NOMO-1 treated with DMSO at 0.1 percent for 48 hours (cell line): ENCODE measurements around the gene SLC12A2.

Experiments used
- DNase-seq: peaks from one replicate; lab custom pipeline; 2025; ENCODE audit not compliant: unreplicated experiment; lab: John Stamatoyannopoulos, UW

SLC12A2 gene

GRCh38 chr5:128097224-128097623, 13.7 kb downstream of the SLC12A2 start:
- no peak for DNase-seq

- DNase-seq, result no peak
These were observed 14.2 kb downstream of the SLC12A2 start for GRCh38 chr5:128097781-128098180.

- DNase-seq, result no peak
These were observed 16.4 kb downstream of the SLC12A2 start for GRCh38 chr5:128099944-128100343.

GRCh38 chr5:128100860-128101557, 17.4 kb downstream of the SLC12A2 start:
- DNase-seq, result no peak

- DNase-seq, result no peak
These were observed 18.1 kb downstream of the SLC12A2 start for GRCh38 chr5:128101676-128102075.

- DNase-seq, result no peak
These were observed 21.6 kb downstream of the SLC12A2 start for GRCh38 chr5:128105203-128105602.

GRCh38 chr5:128109138-128109537, 25.6 kb downstream of the SLC12A2 start:
- DNase-seq, result no peak

GRCh38 chr5:128109766-128110165, 26.2 kb downstream of the SLC12A2 start:
- DNase-seq, result no peak

GRCh38 chr5:128111818-128112448, 28.4 kb downstream of the SLC12A2 start:
- no peak for DNase-seq

- no peak for DNase-seq
These were observed 32.9 kb downstream of the SLC12A2 start for GRCh38 chr5:128116445-128116844.

GRCh38 chr5:128118214-128118613, 34.6 kb downstream of the SLC12A2 start:
- no peak for DNase-seq

GRCh38 chr5:128121651-128122050, 38.1 kb downstream of the SLC12A2 start:
- no peak for DNase-seq

GRCh38 chr5:128123936-128124335, 40.4 kb downstream of the SLC12A2 start:
- no peak for DNase-seq

- no peak for DNase-seq
These were observed 42.7 kb downstream of the SLC12A2 start for GRCh38 chr5:128126241-128126640.

- DNase-seq, result no peak
These were observed 48.9 kb downstream of the SLC12A2 start for GRCh38 chr5:128132499-128132898.

GRCh38 chr5:128135286-128135685, 51.7 kb downstream of the SLC12A2 start:
- DNase-seq, result no peak

- no peak for DNase-seq
These were observed 60.3 kb downstream of the SLC12A2 start for GRCh38 chr5:128143911-128144310.

- no peak for DNase-seq
These were observed 60.9 kb downstream of the SLC12A2 start for GRCh38 chr5:128144491-128144890.

GRCh38 chr5:128146671-128147070, 63.1 kb downstream of the SLC12A2 start:
- DNase-seq, result no peak

GRCh38 chr5:128154943-128155342, 71.4 kb downstream of the SLC12A2 start:
- DNase-seq, result no peak

- no peak for DNase-seq
These were observed 72.2 kb downstream of the SLC12A2 start for GRCh38 chr5:128155776-128156175.

GRCh38 chr5:128156521-128156920, 73.0 kb downstream of the SLC12A2 start:
- DNase-seq, result no peak

GRCh38 chr5:128158342-128158741, 74.8 kb downstream of the SLC12A2 start:
- no peak for DNase-seq
